ENCODE measurements around the gene PRCD. TPM values are rescaled to one million over a fixed set of nuclear protein-coding genes. Genes with fewer than 3 reads are reported as not detected.

The PRCD gene
- polyA plus RNA-seq, 1 of the 3 experiments (the other 2 are of a cell fraction) = 2.2 TPM

DNA sequence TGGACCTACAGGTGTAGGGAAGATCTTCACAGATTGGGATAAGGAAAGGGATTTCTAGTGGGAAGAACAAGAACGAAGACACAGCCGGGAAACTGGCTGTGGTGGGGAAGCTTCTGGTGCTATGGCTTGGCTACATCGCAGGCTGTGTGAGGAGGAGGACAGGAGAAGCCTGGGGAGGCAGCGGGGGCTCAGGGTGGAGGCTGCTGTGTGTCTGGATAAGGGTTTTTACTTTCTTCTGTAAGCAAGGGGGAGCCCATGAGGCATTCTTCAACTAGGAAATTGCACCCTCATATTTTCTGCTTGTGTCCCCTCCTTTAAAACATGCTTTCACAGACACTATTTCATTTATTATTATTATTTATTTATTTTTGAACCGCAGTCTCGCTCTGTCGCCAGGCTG is 35.7 kb upstream of the PRCD start:
- TF ChIP-seq CTCF (IDR thresholded peaks at IDR 0.05) (peak; percentile 28; the same call in 1 of the 2 replicates), SIN3A (IDR thresholded peaks at IDR 0.05; ENCODE audit: borderline replicate concordance, low read depth, low read length) (no peak)

DNA sequence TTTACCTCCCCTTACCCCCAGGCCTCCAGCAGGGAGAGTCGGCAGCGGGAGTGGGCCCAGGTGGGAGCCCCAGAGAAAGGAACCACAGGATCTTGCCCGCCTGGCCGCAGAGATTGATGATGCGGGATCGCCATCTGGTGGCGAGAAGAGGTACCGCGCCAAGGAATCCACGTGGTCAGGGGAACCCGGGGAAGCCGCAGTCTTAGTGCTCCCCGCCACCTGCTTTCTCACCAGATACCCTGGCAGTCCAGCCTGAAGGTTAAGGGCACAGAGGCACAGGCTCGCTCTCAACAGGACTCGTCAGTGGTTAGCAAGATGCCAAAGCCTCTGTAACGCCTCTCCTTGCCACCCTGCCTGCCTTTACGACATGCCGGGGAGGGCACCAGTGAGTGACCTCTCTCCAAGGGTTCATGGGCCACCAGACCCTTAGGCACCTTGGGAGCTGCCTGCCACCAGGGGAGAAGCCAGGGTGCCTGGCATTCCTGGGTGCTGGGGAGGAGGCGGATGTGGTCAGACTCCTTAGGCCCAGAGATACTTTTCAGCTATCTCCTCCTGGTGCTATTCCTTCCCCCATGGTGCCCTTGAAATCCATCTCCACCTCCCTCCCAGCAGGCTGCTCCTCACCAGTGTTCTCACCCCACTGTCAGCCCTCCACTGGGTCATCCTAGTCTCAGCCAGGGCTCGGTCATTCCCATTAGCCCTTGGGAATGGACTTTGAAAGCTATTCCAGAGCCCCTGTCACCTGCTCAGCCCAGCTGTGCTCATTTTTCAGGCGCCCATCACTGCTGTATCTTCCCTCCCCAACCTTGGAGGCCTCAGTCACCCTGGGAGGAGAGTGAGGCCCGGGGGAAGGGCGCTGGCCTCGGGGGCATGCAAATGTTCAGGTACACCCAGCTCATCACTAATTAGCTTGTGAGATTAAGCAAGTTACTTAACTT is 33.2 kb upstream of the PRCD start:
- no peaks in the 10 kb centered on the region for H3K79me2 ChIP-seq (ENCODE audit: insufficient read depth)
- POLR2A ChIA-PET = interaction anchor here (1.1 kb wide), 1 partner anchor 16 kb away, joined by 3 read pairs; no protein-coding TSS in a partner anchor
- no peak overlapping the region for H3K4me2 ChIP-seq
- H2AFZ ChIP-seq (ENCODE audit: low read depth) = no peak overlapping the region
- 18% methylated on average over 19 of the region's 24 CpGs for WGBS (ENCODE audit: low lambda C conversion rate)
- no peaks in the 10 kb centered on the region for H4K20me1 ChIP-seq (ENCODE audit: insufficient read depth)
- no peak overlapping the region for H3K9ac ChIP-seq
- H3F3A ChIP-seq (replicated peaks; ENCODE audit: insufficient read depth) = peaks cover 6% of the 10 kb centered on the region
- no peak overlapping the region; a peak in 1 of 4 replicates for H3K4me3 ChIP-seq (ENCODE audit: low read depth in 2 of 2, low read length in 1 of 2)
- peaks cover 9% of the 10 kb centered on the region for H3K27me3 ChIP-seq (ENCODE audit: insufficient read depth)
- H3K9me2 ChIP-seq = no peaks in the 10 kb centered on the region
- peak; percentile 95 for DNase-seq
- H3K27ac ChIP-seq (ENCODE audit: low read depth in 2 of 2, low read length in 1 of 2) = no peak overlapping the region
- H3K9me3 ChIP-seq = no peaks in the 10 kb centered on the region
- peaks cover 0 to 14% of the 10 kb centered on the region in 2 experiments; a peak in 1 of 4 replicates for H3K4me1 ChIP-seq (ENCODE audit: control insufficient read depth in 1 of 2, insufficient read depth in 2 of 2, low read depth in 1 of 2, low read length in 1 of 2)
- CTCF ChIA-PET = interaction anchor here (0.5 to 52.1 kb wide), 38 partner anchors 14 to 385 kb away, joined by 3 to 1687 read pairs (median 5); partner anchors contain the start of genes AANAT, CYGB, PRCD and RHBDF2
- no peaks in the 10 kb centered on the region for H3K36me3 ChIP-seq (replicated peaks in 1 of 2; ENCODE audit: control insufficient read depth in 1 of 2, insufficient read depth in 2 of 2, low read length in 1 of 2)
- TF ChIP-seq MAX (IDR thresholded peaks at IDR 0.05; ENCODE audit: low read depth) (peak; percentile 98), USF1 (IDR thresholded peaks at IDR 0.05; ENCODE audit: borderline replicate concordance, low read depth) (peak; percentile 72; the same call in 1 of the 2 replicates), SMC3 (IDR thresholded peaks at IDR 0.05; ENCODE audit: low read depth, low read length) (peak; percentile 100), IRF3 (IDR thresholded peaks at IDR 0.05; ENCODE audit: low read depth, low read length) (no peak), MXI1 (IDR thresholded peaks at IDR 0.05; ENCODE audit: low read depth, low read length) (peak; percentile 97), GABPA (IDR thresholded peaks at IDR 0.05; ENCODE audit: low read depth) (no peak), PBX3 (IDR thresholded peaks at IDR 0.05) (no peak), TEAD4 (IDR thresholded peaks at IDR 0.05; ENCODE audit: borderline replicate concordance, insufficient read depth) (no peak), NRF1 (IDR thresholded peaks at IDR 0.05; ENCODE audit: low read depth, low read length) (peak; percentile 40; the same call in 1 of the 2 replicates), RCOR1 (IDR thresholded peaks at IDR 0.05; ENCODE audit: low read length) (peak; percentile 63; the same call in 1 of the 2 replicates), FOSL2 (IDR thresholded peaks at IDR 0.05; ENCODE audit: borderline replicate concordance, low read depth) (no peak), USF2 (IDR thresholded peaks at IDR 0.05; ENCODE audit: borderline replicate concordance, low read depth, low read length) (peak; percentile 20; the same call in 1 of the 2 replicates), TCF12 (IDR thresholded peaks at IDR 0.05) (no peak), JUND (IDR thresholded peaks at IDR 0.05) (no peak), MEF2A (IDR thresholded peaks at IDR 0.05; ENCODE audit: borderline replicate concordance, low read depth) (no peak), RXRA (IDR thresholded peaks at IDR 0.05; ENCODE audit: borderline replicate concordance, low read depth) (no peak), EZH2phosphoT487 (IDR thresholded peaks at IDR 0.05; ENCODE audit: borderline replicate concordance, low read depth) (no peak)

More for the DNA sequence above, 35.7 kb upstream of the PRCD start:
- H3K36me3 ChIP-seq (replicated peaks in 1 of 2; ENCODE audit: control insufficient read depth in 1 of 2, insufficient read depth in 2 of 2, low read length in 1 of 2) = no peaks in the 10 kb centered on the region
- H3K4me1 ChIP-seq (ENCODE audit: control insufficient read depth in 1 of 2, insufficient read depth in 2 of 2, low read depth in 1 of 2, low read length in 1 of 2) = peaks cover 4 to 28% of the 10 kb centered on the region in 2 experiments; a peak in 2 of 4 replicates
- H3K4me2 ChIP-seq = no peak overlapping the region
- H3K9me2 ChIP-seq = no peaks in the 10 kb centered on the region
- H3K4me3 ChIP-seq (ENCODE audit: low read depth in 2 of 2, low read length in 1 of 2) = no peak overlapping the region
- peaks cover 9% of the 10 kb centered on the region for H3K27me3 ChIP-seq (ENCODE audit: insufficient read depth)
- no peak overlapping the region for H3K9ac ChIP-seq
- H3F3A ChIP-seq (replicated peaks; ENCODE audit: insufficient read depth) = peaks cover 13% of the 10 kb centered on the region
- no peaks in the 10 kb centered on the region for H4K20me1 ChIP-seq (ENCODE audit: insufficient read depth)
- DNase-seq = no peak
- WGBS (ENCODE audit: low lambda C conversion rate) = 79% methylated on average over 7 of the region's 7 CpGs
- H3K79me2 ChIP-seq (ENCODE audit: insufficient read depth) = peaks cover 10% of the 10 kb centered on the region; the same call in 1 of the 2 replicates
- H2AFZ ChIP-seq (ENCODE audit: low read depth) = no peak overlapping the region
- H3K9me3 ChIP-seq = no peaks in the 10 kb centered on the region
- ChIA-PET CTCF (interaction anchor here (0.7 to 56.8 kb wide), 8 partner anchors 15 to 95 kb away, joined by 3 to 1687 read pairs (median 222); partner anchors contain the start of genes AANAT, CYGB, PRCD and RHBDF2), POLR2A (interaction anchor here (0.7 to 1.1 kb wide), 2 partner anchors 27 to 29 kb away, joined by 3 to 6 read pairs; no protein-coding TSS in a partner anchor)
- no peak overlapping the region for H3K27ac ChIP-seq (ENCODE audit: low read depth in 2 of 2, low read length in 1 of 2)

Measured in SK-N-SH (cell line).